Muscle of leg (tissue), 11 donors: Measurements from ENCODE around the gene SLC22A1. TPM values are rescaled to one million over a fixed set of nuclear protein-coding genes. Genes with fewer than 3 reads are reported as not detected.
"Not testable (repeated sequence)": the region's sequence is repeated elsewhere in the genome, so short reads cannot be mapped to it uniquely, and the experiment has no call there.

Experiments
- DNase-seq: peaks from one replicate; pipeline ENCODE4 v3.0.0; 2013
- H3K27ac ChIP-seq: one replicate; pipeline ENCODE4 v1.5.1; 2013; ENCODE audit warnings: mild to moderate bottlenecking, low read length, control low read depth
- H3K27me3 ChIP-seq: one replicate; pipeline ENCODE4 v1.6.1; 2013; ENCODE audit warnings: low read length; ENCODE audit not compliant: control insufficient read depth, insufficient read depth
- H3K36me3 ChIP-seq: one replicate; pipeline ENCODE4 v1.6.1; 2013; ENCODE audit warnings: low read length; ENCODE audit not compliant: control insufficient read depth, insufficient read depth
- H3K4me1 ChIP-seq: one replicate; pipeline ENCODE4 v1.6.1; 2013; ENCODE audit warnings: low read length; ENCODE audit not compliant: control insufficient read depth, insufficient read depth
- H3K4me3 ChIP-seq: one replicate; pipeline ENCODE4 v1.5.1; 2013; ENCODE audit warnings: low read length, control low read depth
- H3K9me3 ChIP-seq: replicated peaks from 2 replicates; pipeline ENCODE4 v1.6.1; 2013; ENCODE audit warnings: low read depth, low read length; ENCODE audit not compliant: control insufficient read depth
- WGBS: methylation state at CpG from one replicate; pipeline ENCODE4 v1.1.5; 2013; ENCODE audit warnings: missing lambda C conversion rate; ENCODE audit not compliant: insufficient coverage; 5-methylcytosine and 5-hydroxymethylcytosine counted together
- polyA plus RNA-seq, 8 donors: library from polyadenylated mRNA; unstranded; fragments of 120-200 nt; gene quantifications; one replicate each; pipeline versions ENCODE4 v1.2.1 to v1.2.3, GENCODE V29; 2013; ENCODE audit warnings: inconsistent platforms in 1 of 8, low replicate concordance in 1 of 8; ENCODE audit not compliant: insufficient read length in 8 of 8, insufficient read depth in 1 of 8
- total RNA-seq: library from RNA; stranded (reverse); fragments of 120-200 nt; gene quantifications from one replicate; pipeline ENCODE4 v1.2.4, GENCODE V29; 2013

SLC22A1 gene
- total and polyA plus RNA-seq, 9 donors, result 0.13 to 1.2 (median 0.53) TPM

GRCh38 chr6:160106010-160106409, 15.6 kb upstream of the SLC22A1 start:
- Histone ChIP-seq H3K9me3 (no peaks in the 10 kb centered on the region), H3K27me3 (no peaks in the 10 kb centered on the region), H3K36me3 (peaks cover 68% of the 10 kb centered on the region), H3K4me1 (no peaks in the 10 kb centered on the region), H3K4me3 (no peak overlapping the region), H3K27ac (no peak overlapping the region)
- WGBS, result 93% methylated on average over 12 of the region's 14 CpGs
- no peak for DNase-seq

GRCh38 chr6:160106701-160107100, 14.9 kb upstream of the SLC22A1 start:
- no peaks in the 10 kb centered on the region for H3K4me1 ChIP-seq
- no peak overlapping the region for H3K27ac ChIP-seq
- no peak for DNase-seq
- peaks cover 61% of the 10 kb centered on the region for H3K36me3 ChIP-seq
- 86% methylated on average over 1 of the region's 4 CpGs for WGBS
- H3K4me3 ChIP-seq, result no peak overlapping the region
- H3K27me3 ChIP-seq, result no peaks in the 10 kb centered on the region
- H3K9me3 ChIP-seq, result no peaks in the 10 kb centered on the region

DNA sequence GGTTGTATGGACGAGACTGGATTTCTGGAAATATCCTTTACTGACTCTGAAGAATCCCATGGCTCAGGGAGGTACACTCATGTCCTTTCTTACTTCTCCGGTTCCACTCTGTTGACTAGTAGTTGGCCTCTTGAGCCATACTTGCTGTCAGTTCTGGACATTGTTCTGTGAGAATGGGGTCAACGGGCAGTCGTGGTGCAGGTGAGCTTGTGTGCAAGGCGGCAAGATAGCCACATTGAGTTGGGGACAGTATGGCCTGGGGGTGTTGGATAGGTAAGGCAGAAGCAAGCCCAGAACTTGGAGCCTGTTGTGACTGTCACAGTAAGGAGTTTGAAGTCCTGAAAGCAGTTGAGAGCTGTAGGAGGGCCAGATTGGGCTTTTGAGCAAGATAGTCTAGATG, 13.5 kb upstream of the SLC22A1 start:
- Histone ChIP-seq H3K36me3 (peaks cover 51% of the 10 kb centered on the region), H3K4me3 (no peak overlapping the region), H3K9me3 (no peaks in the 10 kb centered on the region), H3K27me3 (no peaks in the 10 kb centered on the region), H3K4me1 (no peaks in the 10 kb centered on the region), H3K27ac (no peak overlapping the region)
- WGBS, result 94% methylated on average over 4 of the region's 5 CpGs
- no peak for DNase-seq

DNA sequence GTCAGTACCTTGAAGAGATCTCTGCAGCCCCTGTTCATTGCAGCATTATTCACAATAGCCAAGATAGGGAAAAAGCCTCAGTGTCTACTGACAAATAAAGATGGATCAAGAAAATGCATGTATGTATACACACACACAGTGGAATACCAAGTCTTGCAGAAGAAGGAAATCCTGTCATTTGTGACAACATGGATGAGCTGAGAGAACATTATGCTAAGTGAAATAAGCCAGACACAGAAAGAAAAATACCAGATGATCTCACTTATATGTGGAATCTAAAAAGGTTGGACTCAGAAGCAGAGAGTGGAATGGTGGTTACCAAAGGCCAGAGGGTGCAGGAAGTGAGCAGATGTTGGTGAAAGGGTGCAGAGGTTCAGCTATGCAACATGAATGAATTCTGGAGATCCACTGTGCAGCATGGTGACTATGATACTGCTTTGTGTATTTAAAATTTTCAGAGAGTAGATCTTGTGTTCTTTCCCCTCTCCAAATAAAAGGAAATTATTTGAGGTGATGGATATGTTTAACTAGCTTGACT, 11.0 kb upstream of the SLC22A1 start:
- DNase-seq, result no peak
- Histone ChIP-seq H3K4me3 (no peak overlapping the region), H3K4me1 (no peaks in the 10 kb centered on the region), H3K36me3 (peaks cover 30% of the 10 kb centered on the region), H3K27ac (no peak overlapping the region), H3K27me3 (no peaks in the 10 kb centered on the region), H3K9me3 (no peaks in the 10 kb centered on the region)

- WGBS, result 64% methylated on average over 4 of the region's 4 CpGs
- Histone ChIP-seq H3K9me3 (no peaks in the 10 kb centered on the region), H3K36me3 (peaks cover 25% of the 10 kb centered on the region), H3K4me1 (no peaks in the 10 kb centered on the region), H3K27me3 (no peaks in the 10 kb centered on the region), H3K27ac (no peak overlapping the region), H3K4me3 (no peak overlapping the region)
- no peak for DNase-seq
These were observed 9.8 kb upstream of the SLC22A1 start for GRCh38 chr6:160111806-160112205.

- DNase-seq, result no peak
- no peaks in the 10 kb centered on the region for H3K4me1 ChIP-seq
- H3K4me3 ChIP-seq, result no peak overlapping the region
- H3K36me3 ChIP-seq, result peaks cover 33% of the 10 kb centered on the region
- 89% methylated on average over 4 of the region's 6 CpGs for whole genome bisulfite sequencing
- peaks cover 2% of the 10 kb centered on the region for H3K9me3 ChIP-seq
- H3K27me3 ChIP-seq, result no peaks in the 10 kb centered on the region
- H3K27ac ChIP-seq, result no peak overlapping the region
These were observed 8.9 kb upstream of the SLC22A1 start for GRCh38 chr6:160112628-160113299.

GRCh38 chr6:160114536-160114935, 7.1 kb upstream of the SLC22A1 start:
- not testable (repeated sequence) for H3K4me1 ChIP-seq, H3K27ac ChIP-seq, H3K4me3 ChIP-seq, H3K27me3 ChIP-seq, DNase-seq, H3K9me3 ChIP-seq
- 100% methylated on average over 6 of the region's 29 CpGs for WGBS
- peaks cover 30% of the 10 kb centered on the region for H3K36me3 ChIP-seq

GRCh38 chr6:160115421-160115820, 6.2 kb upstream of the SLC22A1 start:
- H3K27me3 ChIP-seq, result no peaks in the 10 kb centered on the region
- H3K4me1 ChIP-seq, result no peaks in the 10 kb centered on the region
- no peak for DNase-seq
- 56% methylated on average over 2 of the region's 3 CpGs for WGBS
- H3K36me3 ChIP-seq, result peaks cover 24% of the 10 kb centered on the region
- H3K4me3 ChIP-seq, result no peak overlapping the region
- H3K9me3 ChIP-seq, result peaks cover 6% of the 10 kb centered on the region
- H3K27ac ChIP-seq, result no peak overlapping the region

DNA sequence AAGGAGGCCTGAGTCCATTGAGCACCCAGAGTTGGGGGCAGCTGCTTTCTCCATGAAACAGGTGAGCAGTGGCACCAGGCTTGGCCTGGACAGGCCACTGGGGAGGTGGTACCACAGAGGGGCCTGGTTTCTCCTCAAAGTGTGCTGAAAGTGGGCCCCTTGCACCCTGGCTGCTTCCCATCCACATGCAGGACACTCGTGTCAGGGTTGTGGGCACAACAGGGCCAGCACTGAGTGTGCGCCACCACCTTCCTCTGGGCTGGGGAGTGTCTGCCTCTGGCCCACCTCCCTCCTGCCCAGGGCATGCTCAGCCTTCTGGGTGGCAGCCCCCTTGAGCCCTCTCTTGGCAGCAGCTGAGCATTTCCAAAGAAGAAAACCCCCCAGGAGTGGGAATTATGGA, 5.2 kb upstream of the SLC22A1 start:
- no peaks in the 10 kb centered on the region for H3K27me3 ChIP-seq
- WGBS, result 100% methylated on average over 2 of the region's 2 CpGs
- no peak overlapping the region for H3K27ac ChIP-seq
- H3K4me3 ChIP-seq, result no peak overlapping the region
- no peak for DNase-seq
- H3K4me1 ChIP-seq, result no peaks in the 10 kb centered on the region
- H3K9me3 ChIP-seq, result peaks cover 6% of the 10 kb centered on the region
- H3K36me3 ChIP-seq, result peaks cover 24% of the 10 kb centered on the region

DNA sequence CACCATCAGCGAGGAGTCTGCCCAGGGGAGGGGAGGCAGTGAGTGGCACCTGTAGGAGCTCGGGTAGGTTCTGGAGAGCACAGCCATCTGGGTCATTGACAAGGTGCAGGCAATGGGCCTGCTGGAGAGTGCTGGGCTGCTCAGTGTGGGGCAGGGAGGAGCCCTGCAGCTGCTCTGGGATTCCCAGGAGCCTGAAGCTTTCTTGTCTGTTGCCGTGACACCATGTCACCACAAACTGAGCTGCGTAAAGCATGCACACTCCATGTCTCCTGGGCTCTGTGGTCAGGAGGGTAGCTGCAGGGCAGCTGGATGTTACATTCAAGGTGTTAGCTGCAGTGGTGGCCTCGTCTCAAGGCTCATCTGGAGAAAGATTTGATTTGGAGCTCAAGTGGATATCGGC, 4.5 kb upstream of the SLC22A1 start:
- no peak for DNase-seq
- WGBS, result 90% methylated on average over 6 of the region's 6 CpGs
- peaks cover 6% of the 10 kb centered on the region for H3K9me3 ChIP-seq
- no peak overlapping the region for H3K27ac ChIP-seq
- no peak overlapping the region for H3K4me3 ChIP-seq
- no peaks in the 10 kb centered on the region for H3K27me3 ChIP-seq
- H3K4me1 ChIP-seq, result no peaks in the 10 kb centered on the region
- H3K36me3 ChIP-seq, result peaks cover 24% of the 10 kb centered on the region
